Dendritic cell treated with granulocyte-macrophage colony-stimulating factor and Interleukin-4, amounts not matched to agents 40 ng/mL and 50 ng/mL, for 4 days (primary cell): Measurements from ENCODE around the gene RNF168.
A peak's percentile ranks its signal among the peaks of the same experiment; 100 is the strongest.
"Not testable (repeated sequence)": the region's sequence is repeated elsewhere in the genome, so short reads cannot be mapped to it uniquely, and the experiment has no call there.

Experiments used
- H3K27ac Mint-ChIP-seq: one replicate; pipeline ENCODE4 v1.8.0; 2022; ENCODE audit warnings: mild to moderate bottlenecking, mixed read lengths
- H3K27me3 Mint-ChIP-seq: one replicate; pipeline ENCODE4 v1.8.0; 2022; ENCODE audit warnings: mild to moderate bottlenecking, mixed read lengths
- H3K36me3 Mint-ChIP-seq: one replicate; pipeline ENCODE4 v1.8.0; 2022; ENCODE audit warnings: low read depth, mixed read lengths
- H3K4me1 Mint-ChIP-seq: one replicate; pipeline ENCODE4 v1.8.0; 2022; ENCODE audit warnings: low read depth, mixed read lengths
- H3K4me3 Mint-ChIP-seq: one replicate; pipeline ENCODE4 v1.8.0; 2022; ENCODE audit warnings: mild to moderate bottlenecking, moderate library complexity, mixed read lengths
- H3K9me3 Mint-ChIP-seq: one replicate; pipeline ENCODE4 v1.8.0; 2022; ENCODE audit warnings: mixed read lengths
- intact Hi-C: fragments of 100-400 bp; cut with micrococcal nuclease; formaldehyde crosslinking; loops from one replicate; pipeline ENCODE4 v1.15.0; 2022

Gene RNF168, protein sequence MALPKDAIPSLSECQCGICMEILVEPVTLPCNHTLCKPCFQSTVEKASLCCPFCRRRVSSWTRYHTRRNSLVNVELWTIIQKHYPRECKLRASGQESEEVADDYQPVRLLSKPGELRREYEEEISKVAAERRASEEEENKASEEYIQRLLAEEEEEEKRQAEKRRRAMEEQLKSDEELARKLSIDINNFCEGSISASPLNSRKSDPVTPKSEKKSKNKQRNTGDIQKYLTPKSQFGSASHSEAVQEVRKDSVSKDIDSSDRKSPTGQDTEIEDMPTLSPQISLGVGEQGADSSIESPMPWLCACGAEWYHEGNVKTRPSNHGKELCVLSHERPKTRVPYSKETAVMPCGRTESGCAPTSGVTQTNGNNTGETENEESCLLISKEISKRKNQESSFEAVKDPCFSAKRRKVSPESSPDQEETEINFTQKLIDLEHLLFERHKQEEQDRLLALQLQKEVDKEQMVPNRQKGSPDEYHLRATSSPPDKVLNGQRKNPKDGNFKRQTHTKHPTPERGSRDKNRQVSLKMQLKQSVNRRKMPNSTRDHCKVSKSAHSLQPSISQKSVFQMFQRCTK

DNA sequence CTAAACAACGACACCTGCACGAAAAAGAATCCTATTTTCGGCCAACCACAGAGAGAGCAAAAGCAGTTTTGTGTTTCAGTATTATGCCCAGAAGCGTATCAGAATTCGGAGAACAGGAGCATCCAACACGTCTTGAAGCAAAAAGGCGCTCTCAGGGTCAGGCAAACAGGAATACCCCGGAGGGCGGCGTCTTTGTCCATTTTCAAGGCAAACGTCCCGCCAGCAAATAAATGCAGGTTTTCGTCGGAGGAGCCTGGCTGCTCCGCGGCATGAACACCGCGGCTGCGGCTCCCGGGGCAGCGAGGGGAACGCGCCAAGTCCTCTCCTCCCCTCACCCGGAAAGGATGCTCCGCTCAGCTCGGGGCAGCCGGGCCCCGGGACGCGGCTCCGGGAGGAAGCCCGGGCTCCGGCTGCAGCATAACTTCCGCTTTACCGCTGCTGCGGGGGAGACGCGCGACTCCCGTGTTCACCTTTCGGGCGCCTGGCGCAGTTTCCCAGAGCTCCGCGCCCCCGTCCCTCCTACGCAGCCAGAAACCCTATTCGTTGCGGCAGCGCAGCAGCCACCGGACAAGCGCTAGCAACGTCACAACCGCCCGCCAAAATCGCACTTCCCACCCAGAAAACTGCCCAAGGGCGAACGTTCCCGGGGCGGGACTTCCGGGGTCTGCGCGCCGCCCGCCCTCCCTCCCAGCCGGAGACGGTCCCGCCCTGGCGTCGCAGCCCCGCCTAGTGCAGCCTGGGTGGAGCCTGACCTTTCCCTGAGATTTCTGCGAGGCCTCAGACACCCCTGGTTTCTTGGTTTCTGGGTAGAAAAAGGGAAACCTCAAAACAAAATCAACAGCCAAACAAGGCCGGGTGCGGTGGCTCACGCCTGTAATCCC is at the start of gene RNF168:
Gene RNF168, minus strand, starts transcription at position 573 of the 881 bp plus-strand sequence. CDS start 595 bp downstream, outside the sequence.
- H3K4me3 Mint-ChIP-seq = peak within 1 kb of the TSS; percentile 89
- H3K9me3 Mint-ChIP-seq = peaks cover 10% of the 10 kb centered on the region
- H3K4me1 Mint-ChIP-seq = peaks cover 41% of the 10 kb centered on the region
- peaks cover 39% of the 10 kb centered on the region for H3K36me3 Mint-ChIP-seq
- intact Hi-C loops = no loop called here
- H3K27me3 Mint-ChIP-seq = no peaks in the 10 kb centered on the region
- peak within 1 kb of the TSS; percentile 93 for H3K27ac Mint-ChIP-seq

DNA sequence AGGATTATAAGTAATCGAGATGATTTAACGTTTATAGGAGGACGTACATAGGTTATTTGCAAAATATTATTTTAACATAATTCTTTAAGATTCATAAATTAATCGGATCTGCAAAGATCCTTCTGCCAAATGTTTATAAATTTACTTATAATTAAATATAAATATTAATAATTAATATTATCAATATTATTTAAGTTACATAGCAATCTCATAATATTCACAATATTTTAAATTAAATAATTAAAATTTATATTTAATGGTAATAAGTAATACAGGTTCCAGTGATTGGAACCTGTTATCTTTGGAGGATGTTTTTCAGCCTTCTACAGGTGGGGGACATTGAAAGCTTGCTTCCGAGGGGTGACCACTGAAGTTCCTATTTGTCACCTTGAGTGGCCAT is 48.7 kb upstream of the RNF168 start:
- intact Hi-C loops = no loop called here
- Mint-ChIP-seq H3K4me3 (no peak overlapping the region), H3K27me3 (no peaks in the 10 kb centered on the region), H3K36me3 (peaks cover 15% of the 10 kb centered on the region), H3K9me3 (peaks cover 27% of the 10 kb centered on the region), H3K27ac (no peak overlapping the region), H3K4me1 (peaks cover 19% of the 10 kb centered on the region)

DNA sequence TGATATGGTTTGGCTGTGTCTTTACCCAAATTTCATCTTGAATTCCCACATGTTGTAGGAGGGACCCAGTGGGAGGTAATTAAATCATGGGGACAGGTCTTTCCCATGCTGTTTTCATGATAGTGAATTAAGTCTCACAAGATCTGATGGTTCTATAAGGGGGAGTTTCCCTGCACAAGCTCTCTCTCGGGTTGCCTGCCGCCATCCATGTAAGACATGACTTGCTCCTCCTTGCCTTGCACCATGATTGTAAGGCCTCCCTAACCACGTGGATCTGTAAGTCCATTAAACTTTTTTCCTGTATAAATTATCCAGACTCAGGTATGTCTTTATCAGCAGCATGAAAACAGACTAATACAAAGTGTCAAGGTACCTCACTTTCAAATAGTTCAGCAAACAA is 46.6 kb upstream of the RNF168 start:
- Mint-ChIP-seq H3K4me1 (peaks cover 17% of the 10 kb centered on the region), H3K9me3 (peaks cover 27% of the 10 kb centered on the region)
- H3K27ac Mint-ChIP-seq, H3K27me3 Mint-ChIP-seq, H3K36me3 Mint-ChIP-seq, H3K4me3 Mint-ChIP-seq, intact Hi-C loops: not testable (repeated sequence)

DNA sequence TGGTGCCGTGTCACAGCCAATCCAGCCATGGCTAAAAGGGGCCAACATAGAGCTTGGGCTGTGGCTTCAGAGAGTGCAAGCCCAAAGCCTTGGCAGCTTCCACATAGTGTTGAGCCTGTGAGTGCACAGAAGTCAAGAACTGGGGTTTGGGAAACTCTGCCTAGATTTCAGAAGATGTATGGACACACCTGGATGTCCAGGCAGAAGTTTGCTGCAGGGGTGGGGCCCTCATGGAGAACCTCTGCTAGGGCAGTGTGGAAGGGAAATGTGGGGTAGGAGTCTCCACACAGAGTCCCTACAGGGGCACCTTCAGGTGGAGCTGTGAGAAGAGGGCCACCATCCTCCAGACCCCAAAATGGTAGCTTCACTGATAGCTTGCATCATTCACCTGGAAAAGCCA is 45.7 kb upstream of the RNF168 start:
- H3K4me1 Mint-ChIP-seq, H3K4me3 Mint-ChIP-seq, H3K27ac Mint-ChIP-seq, intact Hi-C loops, H3K36me3 Mint-ChIP-seq, H3K27me3 Mint-ChIP-seq: not testable (repeated sequence)
- peaks cover 27% of the 10 kb centered on the region for H3K9me3 Mint-ChIP-seq

DNA sequence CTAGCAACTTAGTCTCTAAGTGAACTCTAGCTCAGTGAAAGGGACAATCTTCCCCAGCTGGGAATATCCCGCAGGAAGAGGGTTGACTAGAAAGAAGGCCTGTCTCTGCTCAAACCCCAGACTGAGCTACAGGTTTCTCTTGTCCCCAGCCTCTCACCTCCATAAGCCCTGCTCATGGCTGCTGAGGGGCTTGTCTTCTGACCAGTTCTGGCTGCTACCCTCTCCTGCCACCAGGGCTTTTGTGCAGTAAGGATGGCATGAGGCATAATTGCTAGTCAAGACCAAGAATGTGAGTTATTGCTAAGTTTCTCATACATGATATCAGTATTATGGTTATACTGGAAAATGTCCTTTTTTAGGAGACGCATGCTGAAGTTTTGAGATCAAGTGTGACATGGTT is 43.5 kb upstream of the RNF168 start:
- no peaks in the 10 kb centered on the region for H3K4me1 Mint-ChIP-seq
- H3K27ac Mint-ChIP-seq = no peak overlapping the region
- H3K27me3 Mint-ChIP-seq = no peaks in the 10 kb centered on the region
- H3K36me3 Mint-ChIP-seq = peaks cover 5% of the 10 kb centered on the region
- no peak overlapping the region for H3K4me3 Mint-ChIP-seq
- intact Hi-C loops = no loop called here
- peaks cover 27% of the 10 kb centered on the region for H3K9me3 Mint-ChIP-seq

DNA sequence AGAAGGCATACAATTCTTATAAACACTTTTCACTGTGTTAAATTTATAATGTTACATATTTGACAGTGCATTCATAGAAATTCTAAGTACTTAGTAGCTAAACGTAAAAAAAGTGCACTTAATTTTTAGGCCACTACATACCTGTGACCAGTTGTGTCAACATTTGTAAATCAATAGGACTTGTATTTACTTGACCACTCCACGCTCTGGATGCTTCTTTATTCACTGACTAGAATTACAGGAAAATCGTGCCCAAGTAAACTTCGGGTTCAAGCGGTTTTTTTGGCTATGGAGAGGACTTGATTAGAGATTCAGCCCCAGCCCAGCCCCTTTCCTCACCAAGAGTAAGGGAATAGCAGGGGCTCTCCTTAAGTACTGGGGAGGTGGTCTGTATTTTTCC is 43.0 kb upstream of the RNF168 start:
- H3K27me3 Mint-ChIP-seq = no peaks in the 10 kb centered on the region
- no peak overlapping the region for H3K4me3 Mint-ChIP-seq
- intact Hi-C loops = no loop called here
- no peak overlapping the region for H3K27ac Mint-ChIP-seq
- H3K36me3 Mint-ChIP-seq = peaks cover 5% of the 10 kb centered on the region
- H3K4me1 Mint-ChIP-seq = no peaks in the 10 kb centered on the region
- peaks cover 27% of the 10 kb centered on the region for H3K9me3 Mint-ChIP-seq

DNA sequence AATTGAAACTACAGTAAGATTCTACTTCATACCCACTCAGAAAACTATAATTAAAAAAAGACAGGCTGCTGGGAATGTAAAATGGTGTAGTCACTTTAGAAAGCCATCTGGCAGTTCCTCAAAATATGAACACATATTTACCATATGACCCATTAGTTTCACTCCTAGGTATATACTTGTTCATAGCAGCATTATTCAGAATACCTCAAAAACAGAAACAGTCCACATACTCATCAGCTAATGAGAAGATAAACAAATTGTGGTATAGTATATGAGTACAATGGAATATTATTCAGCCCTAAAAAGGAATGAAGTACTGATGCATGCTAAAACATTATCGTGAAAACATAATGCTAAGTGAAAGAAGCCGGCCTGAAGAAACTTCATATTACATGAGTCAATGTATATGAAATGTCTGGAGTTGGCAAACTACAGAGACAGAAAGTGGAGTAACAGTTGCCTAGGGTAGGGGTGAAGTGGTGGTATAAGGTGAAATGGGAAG is 41.0 kb upstream of the RNF168 start:
- no peak overlapping the region for H3K4me3 Mint-ChIP-seq
- intact Hi-C loops = no loop called here
- peaks cover 15% of the 10 kb centered on the region for H3K9me3 Mint-ChIP-seq
- H3K36me3 Mint-ChIP-seq = peaks cover 5% of the 10 kb centered on the region
- no peaks in the 10 kb centered on the region for H3K27me3 Mint-ChIP-seq
- no peaks in the 10 kb centered on the region for H3K4me1 Mint-ChIP-seq
- no peak overlapping the region for H3K27ac Mint-ChIP-seq

DNA sequence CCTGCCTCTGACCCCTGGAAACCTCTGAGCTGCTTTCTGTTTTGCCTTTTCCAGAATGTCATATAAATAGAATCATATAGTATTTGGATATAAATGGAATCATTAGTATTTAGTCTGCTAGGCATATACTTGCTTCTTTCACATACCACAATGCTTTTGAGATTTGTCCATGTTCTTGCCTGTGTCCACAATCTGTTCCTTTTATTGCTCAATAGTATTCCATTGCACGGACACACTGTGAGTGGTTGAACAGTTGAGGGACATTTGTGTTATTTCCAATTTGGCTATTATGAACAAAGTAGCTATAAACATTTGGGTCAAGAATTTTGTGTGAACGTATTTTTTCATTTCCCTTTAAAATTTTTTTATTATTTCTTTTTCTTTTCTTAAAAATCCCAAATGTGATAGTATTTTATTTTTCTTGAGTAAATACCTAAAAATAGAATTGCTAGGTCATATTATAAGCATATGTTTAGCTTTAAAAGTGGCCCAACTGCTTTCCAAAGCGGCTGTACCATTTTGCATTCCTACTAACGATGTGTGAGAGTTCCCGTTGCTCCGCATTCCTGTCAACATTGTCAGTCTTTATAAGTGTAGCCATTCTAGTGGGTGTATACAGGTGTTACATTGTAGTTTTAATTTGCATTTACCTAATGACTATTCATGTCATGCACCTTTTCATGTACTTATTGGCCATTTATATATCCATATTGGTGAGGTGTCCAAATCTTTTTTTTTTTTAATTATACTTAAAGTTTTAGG is 38.3 kb upstream of the RNF168 start:
- intact Hi-C loops = no loop called here
- H3K4me3 Mint-ChIP-seq = no peak overlapping the region
- no peaks in the 10 kb centered on the region for H3K9me3 Mint-ChIP-seq
- peaks cover 9% of the 10 kb centered on the region for H3K4me1 Mint-ChIP-seq
- H3K36me3 Mint-ChIP-seq = no peaks in the 10 kb centered on the region
- H3K27me3 Mint-ChIP-seq = no peaks in the 10 kb centered on the region
- H3K27ac Mint-ChIP-seq = no peak overlapping the region

DNA sequence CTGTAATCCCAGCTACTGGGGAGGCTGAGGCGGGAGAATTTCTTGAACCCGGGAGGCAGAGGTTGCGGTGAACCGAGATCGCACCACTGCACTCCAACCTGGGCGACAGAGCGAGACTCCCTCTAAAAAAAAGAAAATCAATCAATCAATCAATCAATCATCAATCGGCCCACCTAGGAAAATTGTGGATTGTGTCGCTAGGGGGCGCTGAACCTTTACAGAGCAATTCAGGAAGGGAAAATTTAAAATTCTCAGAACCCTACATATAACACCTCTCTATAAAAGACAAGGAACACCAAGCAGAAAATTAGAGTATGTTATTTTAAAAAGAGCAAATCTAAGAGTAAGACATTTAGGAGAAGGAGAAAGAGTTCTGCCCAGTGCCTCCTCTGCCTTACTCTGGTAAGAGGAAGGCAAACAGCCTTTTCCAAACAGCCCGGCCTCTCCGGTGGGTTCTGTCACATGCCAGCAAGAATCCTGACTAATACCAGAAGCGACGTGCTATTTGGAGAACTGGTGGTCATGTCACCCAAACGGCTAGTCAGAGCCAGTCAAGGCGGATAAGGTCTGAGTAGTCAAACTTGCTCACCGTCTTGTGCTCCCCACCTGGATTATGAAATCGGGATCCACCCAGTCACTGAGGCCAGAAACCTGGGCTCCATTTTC is 33.9 kb upstream of the RNF168 start:
- no peaks in the 10 kb centered on the region for H3K9me3 Mint-ChIP-seq
- H3K36me3 Mint-ChIP-seq = no peaks in the 10 kb centered on the region
- H3K4me3 Mint-ChIP-seq = no peak overlapping the region
- no peaks in the 10 kb centered on the region for H3K27me3 Mint-ChIP-seq
- H3K27ac Mint-ChIP-seq = no peak overlapping the region
- intact Hi-C loops = no loop called here
- H3K4me1 Mint-ChIP-seq = peaks cover 9% of the 10 kb centered on the region

DNA sequence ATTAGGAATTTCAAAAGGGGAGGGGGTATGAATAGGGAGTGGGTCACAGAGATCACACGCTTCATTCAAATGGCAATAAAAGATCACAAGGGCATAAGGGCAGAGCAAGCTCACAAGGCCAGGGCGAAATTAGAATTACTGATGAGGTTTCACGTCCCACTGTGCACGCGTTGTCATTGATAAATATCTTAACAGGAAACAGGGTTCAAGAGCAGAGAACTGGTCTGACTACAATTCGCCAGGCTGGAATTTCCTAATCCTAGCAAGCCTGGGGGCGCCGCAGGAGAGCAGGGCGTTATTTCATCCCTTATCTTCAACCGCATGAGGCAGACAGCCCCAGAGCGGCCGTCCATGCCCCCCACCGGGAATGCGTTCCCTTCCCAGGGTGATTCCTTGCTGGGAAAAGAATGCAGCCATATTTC is 29.7 kb upstream of the RNF168 start:
- Mint-ChIP-seq H3K27me3 (no peaks in the 10 kb centered on the region), H3K4me3 (no peak overlapping the region), H3K4me1 (peaks cover 17% of the 10 kb centered on the region), H3K36me3 (peaks cover 8% of the 10 kb centered on the region), H3K27ac (no peak overlapping the region), H3K9me3 (peaks cover 13% of the 10 kb centered on the region)
- intact Hi-C loops = no loop called here

DNA sequence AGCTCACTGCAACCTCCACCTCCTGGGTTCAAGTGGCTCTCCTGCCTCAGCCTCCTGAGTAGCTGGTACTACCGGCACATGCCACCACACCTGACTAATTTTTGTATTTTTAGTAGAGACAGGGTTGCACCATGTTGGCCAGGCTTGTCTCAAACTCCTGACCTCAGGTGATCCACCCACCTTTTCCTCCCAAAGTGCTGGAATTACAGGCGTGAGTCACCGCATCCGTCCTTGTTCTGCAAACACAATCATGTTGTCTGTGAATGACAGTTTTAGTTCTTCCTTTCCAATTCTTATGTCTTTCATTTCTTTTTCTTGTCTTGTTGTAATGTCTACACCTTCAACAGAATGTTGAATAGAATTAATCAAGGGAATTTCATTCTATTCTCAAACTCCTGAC is 27.9 kb upstream of the RNF168 start:
- intact Hi-C loops = no loop called here
- Mint-ChIP-seq H3K27me3 (no peaks in the 10 kb centered on the region), H3K4me3 (no peak overlapping the region)

DNA sequence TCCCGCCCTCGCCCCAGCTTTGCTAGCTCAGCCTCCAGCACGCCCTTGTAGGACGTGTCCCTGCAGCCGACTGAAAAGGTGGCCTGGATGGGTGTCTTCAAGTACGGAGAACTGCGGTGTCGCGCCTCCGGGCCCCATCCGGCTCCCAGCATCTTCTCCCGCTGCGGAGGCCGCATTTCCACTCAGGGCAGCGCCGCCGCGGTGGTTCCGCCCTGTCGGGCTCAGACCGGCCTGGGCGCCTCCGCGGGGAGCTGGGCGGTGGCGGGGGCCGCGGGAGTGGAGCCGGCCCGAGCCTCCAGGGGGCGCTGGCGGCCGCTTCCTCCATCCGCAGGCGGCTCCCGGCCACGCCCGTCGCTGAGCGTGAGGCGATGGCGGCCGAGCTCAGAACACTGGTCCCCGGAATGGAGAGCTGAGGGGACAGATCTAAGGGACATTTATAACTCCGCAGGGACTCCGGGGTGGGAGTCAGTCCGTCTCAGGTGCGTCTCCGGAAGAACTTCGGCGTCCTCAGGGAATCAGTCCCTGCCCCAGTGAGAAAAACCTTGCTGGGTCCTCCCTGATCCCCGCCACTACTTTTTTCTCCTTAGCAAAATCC is 25.2 kb upstream of the RNF168 start:
- H3K27ac Mint-ChIP-seq = peak overlapping the region; percentile 87
- H3K4me1 Mint-ChIP-seq = peaks cover 18% of the 10 kb centered on the region
- intact Hi-C loops = no loop called here

More for the DNA sequence above, 27.9 kb upstream of the RNF168 start:
- Mint-ChIP-seq H3K36me3 (peaks cover 8% of the 10 kb centered on the region), H3K9me3 (peaks cover 13% of the 10 kb centered on the region), H3K27ac (no peak overlapping the region), H3K4me1 (peaks cover 18% of the 10 kb centered on the region)

DNA sequence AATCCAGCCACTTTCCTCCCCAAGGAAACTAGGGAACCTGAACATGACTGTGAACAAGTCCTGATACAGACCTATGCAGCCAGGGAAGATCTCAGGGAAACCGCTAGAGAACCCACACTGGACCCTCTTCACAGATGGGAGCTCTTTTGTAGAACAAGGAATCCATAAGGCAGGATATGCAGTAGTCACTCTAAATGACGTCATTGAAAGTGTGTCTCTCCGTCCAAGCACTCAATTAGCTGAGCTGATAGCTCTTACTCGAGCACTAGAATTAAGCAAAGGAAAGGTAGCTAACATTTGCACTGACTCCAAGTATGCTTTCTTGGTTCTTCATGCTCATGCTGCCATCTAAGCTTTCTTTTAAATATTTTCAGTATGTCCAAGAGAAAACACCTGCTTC is 21.6 kb upstream of the RNF168 start:
- no peak overlapping the region for H3K4me3 Mint-ChIP-seq
- no peaks in the 10 kb centered on the region for H3K27me3 Mint-ChIP-seq
- H3K4me1 Mint-ChIP-seq = peaks cover 18% of the 10 kb centered on the region
- H3K9me3 Mint-ChIP-seq = peaks cover 22% of the 10 kb centered on the region
- intact Hi-C loops = no loop called here
- no peak overlapping the region for H3K27ac Mint-ChIP-seq
- no peaks in the 10 kb centered on the region for H3K36me3 Mint-ChIP-seq

More for the DNA sequence above, 25.2 kb upstream of the RNF168 start:
- Mint-ChIP-seq H3K27me3 (no peaks in the 10 kb centered on the region), H3K4me3 (peak overlapping the region; percentile 70), H3K9me3 (peaks cover 13% of the 10 kb centered on the region), H3K36me3 (peaks cover 8% of the 10 kb centered on the region)
